ENCODE results near the gene RPL21. TPM values are rescaled to one million over a fixed set of nuclear protein-coding genes. Genes with fewer than 3 reads are reported as not detected.

The RPL21 gene
- total RNA-seq (ENCODE audit: low replicate concordance) = 949 and 1,036 TPM in 2 replicates
- long read RNA-seq, transcript RPL21-202 (6 exons, 815 nt) = major isoform, 13 of 29 reads
- long read RNA-seq, partial matches to known transcripts = 5 of 29 reads
- long read RNA-seq, other reads (novel, unspliced or antisense) = 8 of 29 reads

- peaks cover 28% of the 10 kb centered on the region for H3K36me3 Mint-ChIP-seq
- peaks cover 15% of the 10 kb centered on the region for H3K4me1 Mint-ChIP-seq (ENCODE audit: unreplicated experiment)
- H3K9me3 Mint-ChIP-seq = no peaks in the 10 kb centered on the region
- peak within 1 kb of the TSS; percentile 95 for H3K4me3 Mint-ChIP-seq
- H3K27me3 Mint-ChIP-seq = no peaks in the 10 kb centered on the region
- DNase-seq (ENCODE audit: extremely low spot score, unreplicated experiment) = peak; percentile 89
- H3K27ac Mint-ChIP-seq = peak within 1 kb of the TSS; percentile 100
- no peak for TF ChIP-seq CTCF (conservative IDR thresholded peaks at IDR 0.05)
Measured at GRCh38 chr13:27251166-27252091, at the start of gene RPL21. Gene RPL21, plus strand, starts transcription at chr13:27251558. Its CDS starts 2,219 bp downstream, at chr13:27253777.

GRCh38 chr13:27201661-27202060, 49.7 kb upstream of the RPL21 start:
- no peak overlapping the region for H3K27ac Mint-ChIP-seq
- H3K36me3 Mint-ChIP-seq = no peaks in the 10 kb centered on the region
- H3K4me3 Mint-ChIP-seq = no peak overlapping the region
- H3K9me3 Mint-ChIP-seq = peaks cover 3% of the 10 kb centered on the region
- DNase-seq (ENCODE audit: extremely low spot score, unreplicated experiment) = no peak
- TF ChIP-seq CTCF (conservative IDR thresholded peaks at IDR 0.05) = no peak
- H3K4me1 Mint-ChIP-seq (ENCODE audit: unreplicated experiment) = peaks cover 4% of the 10 kb centered on the region
- peaks cover 3% of the 10 kb centered on the region for H3K27me3 Mint-ChIP-seq

- no peak for DNase-seq (ENCODE audit: extremely low spot score, unreplicated experiment)
- Mint-ChIP-seq H3K27ac (no peak overlapping the region), H3K36me3 (no peaks in the 10 kb centered on the region), H3K4me1 (ENCODE audit: unreplicated experiment) (peaks cover 4% of the 10 kb centered on the region), H3K9me3 (peaks cover 3% of the 10 kb centered on the region), H3K4me3 (no peak overlapping the region), H3K27me3 (peaks cover 6% of the 10 kb centered on the region)
- no peak for TF ChIP-seq CTCF (conservative IDR thresholded peaks at IDR 0.05)
Measured at GRCh38 chr13:27203186-27203585, 48.2 kb upstream of the RPL21 start.

- Mint-ChIP-seq H3K9me3 (peaks cover 3% of the 10 kb centered on the region), H3K27me3 (peaks cover 6% of the 10 kb centered on the region), H3K4me1 (ENCODE audit: unreplicated experiment) (peaks cover 4% of the 10 kb centered on the region), H3K4me3 (no peak overlapping the region), H3K36me3 (no peaks in the 10 kb centered on the region), H3K27ac (no peak overlapping the region)
- no peak for TF ChIP-seq CTCF (conservative IDR thresholded peaks at IDR 0.05)
- DNase-seq (ENCODE audit: extremely low spot score, unreplicated experiment) = no peak
Measured at GRCh38 chr13:27203854-27204253, 47.5 kb upstream of the RPL21 start.

- no peak for DNase-seq (ENCODE audit: extremely low spot score, unreplicated experiment)
- Mint-ChIP-seq H3K36me3 (no peaks in the 10 kb centered on the region), H3K27me3 (peaks cover 3% of the 10 kb centered on the region), H3K4me3 (no peak overlapping the region), H3K4me1 (ENCODE audit: unreplicated experiment) (no peaks in the 10 kb centered on the region), H3K9me3 (no peaks in the 10 kb centered on the region), H3K27ac (no peak overlapping the region)
- TF ChIP-seq CTCF (conservative IDR thresholded peaks at IDR 0.05) = no peak
Measured at GRCh38 chr13:27208514-27208913, 42.8 kb upstream of the RPL21 start.

Data from type B pancreatic cell (in vitro differentiated cells).